Measurements from ENCODE around the gene SH3GLB2. TPM values are rescaled to one million over a fixed set of nuclear protein-coding genes. Genes with fewer than 3 reads are reported as not detected.

Gene SH3GLB2
- total and polyA plus RNA-seq, 2 experiments from 2014 or later, result 21.9 to 68.0 TPM

DNA sequence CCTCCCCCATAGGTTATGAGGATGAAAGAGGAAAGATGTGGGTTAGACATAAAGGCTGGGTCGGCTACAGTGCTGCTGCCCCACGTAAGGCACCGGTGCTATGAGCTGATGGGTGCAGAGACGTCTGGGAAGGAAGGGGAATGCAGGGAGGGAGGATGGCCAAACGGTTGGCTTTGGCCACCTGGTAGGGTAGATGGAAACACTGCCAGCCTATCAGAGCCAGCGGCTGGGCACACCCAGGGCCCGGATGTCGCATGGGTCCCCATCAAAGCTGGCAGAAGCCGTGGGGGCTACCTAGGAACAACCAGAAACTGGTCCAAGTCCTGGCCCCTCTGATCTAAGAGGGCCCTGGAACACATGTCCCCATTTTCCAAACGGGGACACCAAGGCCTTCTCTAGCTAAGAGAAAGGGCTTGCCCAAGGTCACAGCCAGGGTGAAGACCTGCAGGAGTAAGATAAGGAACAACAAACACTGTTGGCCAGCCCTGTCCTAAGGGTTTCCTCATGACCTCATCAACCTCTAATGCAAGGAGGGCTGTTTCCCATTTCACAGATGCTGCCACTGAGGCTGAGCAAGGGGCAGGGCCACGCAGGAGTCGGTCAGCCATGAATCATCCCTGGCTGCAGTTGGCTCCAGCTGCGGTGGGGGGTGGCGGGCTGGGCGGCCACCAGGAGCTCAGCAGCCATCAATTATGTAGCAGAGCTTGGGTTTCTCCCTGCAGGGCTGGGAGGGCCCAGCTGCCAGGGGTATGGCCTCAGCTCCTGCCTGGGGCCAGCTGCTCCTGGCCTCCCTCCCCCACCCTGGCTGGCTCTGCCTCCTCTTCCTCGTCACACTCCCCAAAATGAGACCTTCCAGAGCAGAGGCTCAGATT is 4.9 kb downstream of the SH3GLB2 start:
- DNase-seq (ENCODE audit: low spot score) (no peak), ATAC-seq (peak; percentile 4)
- H3K36me3 Mint-ChIP-seq (ENCODE audit: low read depth), result peaks cover 4% of the 10 kb centered on the region; the same call in 2 of the 3 replicates
- peaks cover 2% of the 10 kb centered on the region for H3K27me3 Mint-ChIP-seq (ENCODE audit: insufficient read depth, low read depth, poor library complexity)
- H3K4me3 ChIP-seq, result no peak overlapping the region
- peaks cover 41% of the 10 kb centered on the region for H3K79me2 ChIP-seq (replicated peaks; ENCODE audit: insufficient read depth)
- peak overlapping the region; percentile 58 for H3K27ac Mint-ChIP-seq
- H3K27me3 ChIP-seq (ENCODE audit: insufficient read depth), result no peaks in the 10 kb centered on the region
- TF ChIP-seq JUNB (IDR thresholded peaks at IDR 0.05; ENCODE audit: unreplicated experiment) (no peak), ZNF331 (CRISPR knock-in tag; IDR thresholded peaks at IDR 0.05; ENCODE audit: low read depth) (no peak), EZH2 (IDR thresholded peaks at IDR 0.05; ENCODE audit: low read depth, unreplicated experiment) (no peak), STAT1 (IDR thresholded peaks at IDR 0.05; ENCODE audit: unreplicated experiment) (no peak), CREB1 (CRISPR knock-in tag; IDR thresholded peaks at IDR 0.05; ENCODE audit: low read depth) (no peak), NANOG (IDR thresholded peaks at IDR 0.05; ENCODE audit: borderline replicate concordance) (no peak), POLR2AphosphoS5 (IDR thresholded peaks at IDR 0.05; ENCODE audit: low read depth) (no peak), EZH2phosphoT487 (IDR thresholded peaks at IDR 0.05; ENCODE audit: unreplicated experiment) (no peak), ZNF114 (CRISPR knock-in tag; IDR thresholded peaks at IDR 0.05) (no peak)
- TF ChIP-seq, protein P1, sequence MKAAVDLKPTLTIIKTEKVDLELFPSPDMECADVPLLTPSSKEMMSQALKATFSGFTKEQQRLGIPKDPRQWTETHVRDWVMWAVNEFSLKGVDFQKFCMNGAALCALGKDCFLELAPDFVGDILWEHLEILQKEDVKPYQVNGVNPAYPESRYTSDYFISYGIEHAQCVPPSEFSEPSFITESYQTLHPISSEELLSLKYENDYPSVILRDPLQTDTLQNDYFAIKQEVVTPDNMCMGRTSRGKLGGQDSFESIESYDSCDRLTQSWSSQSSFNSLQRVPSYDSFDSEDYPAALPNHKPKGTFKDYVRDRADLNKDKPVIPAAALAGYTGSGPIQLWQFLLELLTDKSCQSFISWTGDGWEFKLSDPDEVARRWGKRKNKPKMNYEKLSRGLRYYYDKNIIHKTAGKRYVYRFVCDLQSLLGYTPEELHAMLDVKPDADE (IDR thresholded peaks at IDR 0.05), result no peak
- TF ChIP-seq, protein P2, sequence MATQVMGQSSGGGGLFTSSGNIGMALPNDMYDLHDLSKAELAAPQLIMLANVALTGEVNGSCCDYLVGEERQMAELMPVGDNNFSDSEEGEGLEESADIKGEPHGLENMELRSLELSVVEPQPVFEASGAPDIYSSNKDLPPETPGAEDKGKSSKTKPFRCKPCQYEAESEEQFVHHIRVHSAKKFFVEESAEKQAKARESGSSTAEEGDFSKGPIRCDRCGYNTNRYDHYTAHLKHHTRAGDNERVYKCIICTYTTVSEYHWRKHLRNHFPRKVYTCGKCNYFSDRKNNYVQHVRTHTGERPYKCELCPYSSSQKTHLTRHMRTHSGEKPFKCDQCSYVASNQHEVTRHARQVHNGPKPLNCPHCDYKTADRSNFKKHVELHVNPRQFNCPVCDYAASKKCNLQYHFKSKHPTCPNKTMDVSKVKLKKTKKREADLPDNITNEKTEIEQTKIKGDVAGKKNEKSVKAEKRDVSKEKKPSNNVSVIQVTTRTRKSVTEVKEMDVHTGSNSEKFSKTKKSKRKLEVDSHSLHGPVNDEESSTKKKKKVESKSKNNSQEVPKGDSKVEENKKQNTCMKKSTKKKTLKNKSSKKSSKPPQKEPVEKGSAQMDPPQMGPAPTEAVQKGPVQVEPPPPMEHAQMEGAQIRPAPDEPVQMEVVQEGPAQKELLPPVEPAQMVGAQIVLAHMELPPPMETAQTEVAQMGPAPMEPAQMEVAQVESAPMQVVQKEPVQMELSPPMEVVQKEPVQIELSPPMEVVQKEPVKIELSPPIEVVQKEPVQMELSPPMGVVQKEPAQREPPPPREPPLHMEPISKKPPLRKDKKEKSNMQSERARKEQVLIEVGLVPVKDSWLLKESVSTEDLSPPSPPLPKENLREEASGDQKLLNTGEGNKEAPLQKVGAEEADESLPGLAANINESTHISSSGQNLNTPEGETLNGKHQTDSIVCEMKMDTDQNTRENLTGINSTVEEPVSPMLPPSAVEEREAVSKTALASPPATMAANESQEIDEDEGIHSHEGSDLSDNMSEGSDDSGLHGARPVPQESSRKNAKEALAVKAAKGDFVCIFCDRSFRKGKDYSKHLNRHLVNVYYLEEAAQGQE (IDR thresholded peaks at IDR 0.05; ENCODE audit: unreplicated experiment), result no peak
- TF ChIP-seq, protein P3, sequence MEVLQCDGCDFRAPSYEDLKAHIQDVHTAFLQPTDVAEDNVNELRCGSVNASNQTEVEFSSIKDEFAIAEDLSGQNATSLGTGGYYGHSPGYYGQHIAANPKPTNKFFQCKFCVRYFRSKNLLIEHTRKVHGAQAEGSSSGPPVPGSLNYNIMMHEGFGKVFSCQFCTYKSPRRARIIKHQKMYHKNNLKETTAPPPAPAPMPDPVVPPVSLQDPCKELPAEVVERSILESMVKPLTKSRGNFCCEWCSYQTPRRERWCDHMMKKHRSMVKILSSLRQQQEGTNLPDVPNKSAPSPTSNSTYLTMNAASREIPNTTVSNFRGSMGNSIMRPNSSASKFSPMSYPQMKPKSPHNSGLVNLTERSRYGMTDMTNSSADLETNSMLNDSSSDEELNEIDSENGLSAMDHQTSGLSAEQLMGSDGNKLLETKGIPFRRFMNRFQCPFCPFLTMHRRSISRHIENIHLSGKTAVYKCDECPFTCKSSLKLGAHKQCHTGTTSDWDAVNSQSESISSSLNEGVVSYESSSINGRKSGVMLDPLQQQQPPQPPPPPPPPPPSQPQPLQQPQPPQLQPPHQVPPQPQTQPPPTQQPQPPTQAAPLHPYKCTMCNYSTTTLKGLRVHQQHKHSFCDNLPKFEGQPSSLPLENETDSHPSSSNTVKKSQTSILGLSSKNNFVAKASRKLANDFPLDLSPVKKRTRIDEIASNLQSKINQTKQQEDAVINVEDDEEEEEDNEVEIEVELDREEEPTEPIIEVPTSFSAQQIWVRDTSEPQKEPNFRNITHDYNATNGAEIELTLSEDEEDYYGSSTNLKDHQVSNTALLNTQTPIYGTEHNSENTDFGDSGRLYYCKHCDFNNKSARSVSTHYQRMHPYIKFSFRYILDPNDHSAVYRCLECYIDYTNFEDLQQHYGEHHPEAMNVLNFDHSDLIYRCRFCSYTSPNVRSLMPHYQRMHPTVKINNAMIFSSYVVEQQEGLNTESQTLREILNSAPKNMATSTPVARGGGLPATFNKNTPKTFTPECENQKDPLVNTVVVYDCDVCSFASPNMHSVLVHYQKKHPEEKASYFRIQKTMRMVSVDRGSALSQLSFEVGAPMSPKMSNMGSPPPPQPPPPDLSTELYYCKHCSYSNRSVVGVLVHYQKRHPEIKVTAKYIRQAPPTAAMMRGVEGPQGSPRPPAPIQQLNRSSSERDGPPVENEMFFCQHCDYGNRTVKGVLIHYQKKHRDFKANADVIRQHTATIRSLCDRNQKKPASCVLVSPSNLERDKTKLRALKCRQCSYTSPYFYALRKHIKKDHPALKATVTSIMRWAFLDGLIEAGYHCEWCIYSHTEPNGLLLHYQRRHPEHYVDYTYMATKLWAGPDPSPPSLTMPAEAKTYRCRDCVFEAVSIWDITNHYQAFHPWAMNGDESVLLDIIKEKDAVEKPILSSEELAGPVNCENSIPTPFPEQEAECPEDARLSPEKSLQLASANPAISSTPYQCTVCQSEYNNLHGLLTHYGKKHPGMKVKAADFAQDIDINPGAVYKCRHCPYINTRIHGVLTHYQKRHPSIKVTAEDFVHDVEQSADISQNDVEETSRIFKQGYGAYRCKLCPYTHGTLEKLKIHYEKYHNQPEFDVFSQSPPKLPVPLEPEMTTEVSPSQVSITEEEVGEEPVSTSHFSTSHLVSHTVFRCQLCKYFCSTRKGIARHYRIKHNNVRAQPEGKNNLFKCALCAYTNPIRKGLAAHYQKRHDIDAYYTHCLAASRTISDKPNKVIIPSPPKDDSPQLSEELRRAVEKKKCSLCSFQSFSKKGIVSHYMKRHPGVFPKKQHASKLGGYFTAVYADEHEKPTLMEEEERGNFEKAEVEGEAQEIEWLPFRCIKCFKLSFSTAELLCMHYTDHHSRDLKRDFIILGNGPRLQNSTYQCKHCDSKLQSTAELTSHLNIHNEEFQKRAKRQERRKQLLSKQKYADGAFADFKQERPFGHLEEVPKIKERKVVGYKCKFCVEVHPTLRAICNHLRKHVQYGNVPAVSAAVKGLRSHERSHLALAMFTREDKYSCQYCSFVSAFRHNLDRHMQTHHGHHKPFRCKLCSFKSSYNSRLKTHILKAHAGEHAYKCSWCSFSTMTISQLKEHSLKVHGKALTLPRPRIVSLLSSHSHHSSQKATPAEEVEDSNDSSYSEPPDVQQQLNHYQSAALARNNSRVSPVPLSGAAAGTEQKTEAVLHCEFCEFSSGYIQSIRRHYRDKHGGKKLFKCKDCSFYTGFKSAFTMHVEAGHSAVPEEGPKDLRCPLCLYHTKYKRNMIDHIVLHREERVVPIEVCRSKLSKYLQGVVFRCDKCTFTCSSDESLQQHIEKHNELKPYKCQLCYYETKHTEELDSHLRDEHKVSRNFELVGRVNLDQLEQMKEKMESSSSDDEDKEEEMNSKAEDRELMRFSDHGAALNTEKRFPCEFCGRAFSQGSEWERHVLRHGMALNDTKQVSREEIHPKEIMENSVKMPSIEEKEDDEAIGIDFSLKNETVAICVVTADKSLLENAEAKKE (CRISPR knock-in tag; IDR thresholded peaks at IDR 0.05), result no peak
- TF ChIP-seq, protein P4, sequence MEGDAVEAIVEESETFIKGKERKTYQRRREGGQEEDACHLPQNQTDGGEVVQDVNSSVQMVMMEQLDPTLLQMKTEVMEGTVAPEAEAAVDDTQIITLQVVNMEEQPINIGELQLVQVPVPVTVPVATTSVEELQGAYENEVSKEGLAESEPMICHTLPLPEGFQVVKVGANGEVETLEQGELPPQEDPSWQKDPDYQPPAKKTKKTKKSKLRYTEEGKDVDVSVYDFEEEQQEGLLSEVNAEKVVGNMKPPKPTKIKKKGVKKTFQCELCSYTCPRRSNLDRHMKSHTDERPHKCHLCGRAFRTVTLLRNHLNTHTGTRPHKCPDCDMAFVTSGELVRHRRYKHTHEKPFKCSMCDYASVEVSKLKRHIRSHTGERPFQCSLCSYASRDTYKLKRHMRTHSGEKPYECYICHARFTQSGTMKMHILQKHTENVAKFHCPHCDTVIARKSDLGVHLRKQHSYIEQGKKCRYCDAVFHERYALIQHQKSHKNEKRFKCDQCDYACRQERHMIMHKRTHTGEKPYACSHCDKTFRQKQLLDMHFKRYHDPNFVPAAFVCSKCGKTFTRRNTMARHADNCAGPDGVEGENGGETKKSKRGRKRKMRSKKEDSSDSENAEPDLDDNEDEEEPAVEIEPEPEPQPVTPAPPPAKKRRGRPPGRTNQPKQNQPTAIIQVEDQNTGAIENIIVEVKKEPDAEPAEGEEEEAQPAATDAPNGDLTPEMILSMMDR (conservative IDR thresholded peaks at IDR 0.05; ENCODE audit: low read depth in 2 of 2), result no peak
- H3K27ac ChIP-seq (ENCODE audit: low read depth), result no peak overlapping the region
- no peaks in the 10 kb centered on the region for H3F3A ChIP-seq (replicated peaks; ENCODE audit: low read depth)
- H3K9me3 Mint-ChIP-seq, result no peaks in the 10 kb centered on the region
- H4K20me1 ChIP-seq (replicated peaks; ENCODE audit: insufficient read depth), result peaks cover 22% of the 10 kb centered on the region
- H3K4me3 Mint-ChIP-seq, result no peak overlapping the region
- no peak overlapping the region for H3K4me2 ChIP-seq
- H3K4me1 Mint-ChIP-seq, result peaks cover 25% of the 10 kb centered on the region
- H3K9me2 ChIP-seq (ENCODE audit: insufficient read depth), result no peaks in the 10 kb centered on the region
- H3K4me1 ChIP-seq (ENCODE audit: insufficient read depth), result peaks cover 9% of the 10 kb centered on the region
- no peak overlapping the region for H2AFZ ChIP-seq
- H3K36me3 ChIP-seq (ENCODE audit: insufficient read depth), result no peaks in the 10 kb centered on the region
